Measurements from ENCODE around the gene EFNA2. TPM values are rescaled to one million over a fixed set of nuclear protein-coding genes. Genes with fewer than 3 reads are reported as not detected.

Gene EFNA2
- total RNA-seq (ENCODE audit: unreplicated experiment), result 14.6 TPM
- long read RNA-seq, partial matches to known transcripts, result 0 of 1 reads
- long read RNA-seq, other reads (novel, unspliced or antisense), result 0 of 1 reads

DNA sequence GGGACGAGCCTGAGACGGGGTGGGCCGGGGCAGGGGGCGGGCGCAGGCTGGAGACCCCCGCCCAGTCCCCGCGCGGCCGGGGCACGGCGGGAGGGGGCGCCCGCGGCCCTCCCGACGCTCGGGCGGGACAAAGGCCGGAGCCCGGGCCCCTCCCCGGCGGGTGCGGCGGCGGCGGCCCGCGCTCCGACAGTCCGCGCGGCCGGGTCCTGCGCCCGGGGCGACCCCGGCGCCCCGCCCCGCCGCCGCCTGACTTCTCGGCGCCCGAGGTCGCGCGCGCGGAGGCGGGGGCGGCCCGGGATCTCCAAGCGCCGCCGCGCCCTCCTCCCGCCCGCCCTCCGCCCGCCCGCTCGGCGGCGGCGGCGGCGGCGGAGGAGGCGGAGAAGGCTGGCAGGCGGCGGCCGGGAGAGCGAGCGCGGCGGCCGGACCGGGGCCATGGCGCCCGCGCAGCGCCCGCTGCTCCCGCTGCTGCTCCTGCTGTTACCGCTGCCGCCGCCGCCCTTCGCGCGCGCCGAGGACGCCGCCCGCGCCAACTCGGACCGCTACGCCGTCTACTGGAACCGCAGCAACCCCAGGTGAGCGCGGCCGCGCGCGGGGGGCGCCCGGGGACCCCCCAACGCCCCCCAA lies at the start of gene EFNA2:
Gene EFNA2, plus strand, starts transcription at position 137 of the 624 bp plus-strand sequence. Its CDS starts 296 bp downstream, at position 433.
- H3K4me3 Mint-ChIP-seq (ENCODE audit: unreplicated experiment), result peak within 1 kb of the TSS; percentile 87
- no peak within 1 kb of the TSS for H3K27ac Mint-ChIP-seq (ENCODE audit: unreplicated experiment)
- TF ChIP-seq, protein P1, sequence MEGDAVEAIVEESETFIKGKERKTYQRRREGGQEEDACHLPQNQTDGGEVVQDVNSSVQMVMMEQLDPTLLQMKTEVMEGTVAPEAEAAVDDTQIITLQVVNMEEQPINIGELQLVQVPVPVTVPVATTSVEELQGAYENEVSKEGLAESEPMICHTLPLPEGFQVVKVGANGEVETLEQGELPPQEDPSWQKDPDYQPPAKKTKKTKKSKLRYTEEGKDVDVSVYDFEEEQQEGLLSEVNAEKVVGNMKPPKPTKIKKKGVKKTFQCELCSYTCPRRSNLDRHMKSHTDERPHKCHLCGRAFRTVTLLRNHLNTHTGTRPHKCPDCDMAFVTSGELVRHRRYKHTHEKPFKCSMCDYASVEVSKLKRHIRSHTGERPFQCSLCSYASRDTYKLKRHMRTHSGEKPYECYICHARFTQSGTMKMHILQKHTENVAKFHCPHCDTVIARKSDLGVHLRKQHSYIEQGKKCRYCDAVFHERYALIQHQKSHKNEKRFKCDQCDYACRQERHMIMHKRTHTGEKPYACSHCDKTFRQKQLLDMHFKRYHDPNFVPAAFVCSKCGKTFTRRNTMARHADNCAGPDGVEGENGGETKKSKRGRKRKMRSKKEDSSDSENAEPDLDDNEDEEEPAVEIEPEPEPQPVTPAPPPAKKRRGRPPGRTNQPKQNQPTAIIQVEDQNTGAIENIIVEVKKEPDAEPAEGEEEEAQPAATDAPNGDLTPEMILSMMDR (IDR thresholded peaks at IDR 0.05; ENCODE audit: unreplicated experiment), result no peak
- DNase-seq (ENCODE audit: low spot score), result no peak
- H3K9me3 Mint-ChIP-seq (ENCODE audit: unreplicated experiment), result no peaks in the 10 kb centered on the region
- H3K4me1 Mint-ChIP-seq (ENCODE audit: unreplicated experiment), result no peaks in the 10 kb centered on the region
- H3K27me3 Mint-ChIP-seq (ENCODE audit: unreplicated experiment), result peaks cover 10% of the 10 kb centered on the region
- H3K36me3 Mint-ChIP-seq (ENCODE audit: low read depth, unreplicated experiment), result no peaks in the 10 kb centered on the region

DNA sequence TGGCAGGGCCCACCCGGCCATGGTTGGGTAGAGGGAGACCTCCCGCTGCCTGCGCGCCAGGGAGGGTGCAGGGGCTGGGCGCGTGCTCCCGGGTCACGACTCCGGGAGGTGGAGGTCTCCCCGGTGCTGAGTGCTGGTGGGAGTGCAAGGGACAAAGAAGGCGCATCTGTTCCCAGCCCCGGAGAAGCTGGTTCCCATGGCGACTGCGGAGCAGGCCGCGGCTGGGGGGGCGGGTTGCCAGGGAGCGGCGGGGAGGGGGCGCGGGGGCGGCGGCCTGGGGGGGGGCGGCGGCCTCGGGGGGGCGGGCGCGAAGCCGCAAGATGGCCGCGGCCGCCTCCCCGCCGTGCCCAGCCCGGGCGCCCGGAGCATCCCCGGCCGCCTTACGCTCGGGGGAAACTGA lies 49.1 kb upstream of the EFNA2 start:
- no peak for DNase-seq (ENCODE audit: low spot score)
- no peaks in the 10 kb centered on the region for H3K36me3 Mint-ChIP-seq (ENCODE audit: low read depth, unreplicated experiment)
- H3K4me1 Mint-ChIP-seq (ENCODE audit: unreplicated experiment), result peaks cover 5% of the 10 kb centered on the region
- H3K27me3 Mint-ChIP-seq (ENCODE audit: unreplicated experiment), result peaks cover 14% of the 10 kb centered on the region
- no peaks in the 10 kb centered on the region for H3K9me3 Mint-ChIP-seq (ENCODE audit: unreplicated experiment)
- TF ChIP-seq, protein P1 (IDR thresholded peaks at IDR 0.05; ENCODE audit: unreplicated experiment), result no peak
- H3K4me3 Mint-ChIP-seq (ENCODE audit: unreplicated experiment), result no peak overlapping the region
- H3K27ac Mint-ChIP-seq (ENCODE audit: unreplicated experiment), result no peak overlapping the region

DNA sequence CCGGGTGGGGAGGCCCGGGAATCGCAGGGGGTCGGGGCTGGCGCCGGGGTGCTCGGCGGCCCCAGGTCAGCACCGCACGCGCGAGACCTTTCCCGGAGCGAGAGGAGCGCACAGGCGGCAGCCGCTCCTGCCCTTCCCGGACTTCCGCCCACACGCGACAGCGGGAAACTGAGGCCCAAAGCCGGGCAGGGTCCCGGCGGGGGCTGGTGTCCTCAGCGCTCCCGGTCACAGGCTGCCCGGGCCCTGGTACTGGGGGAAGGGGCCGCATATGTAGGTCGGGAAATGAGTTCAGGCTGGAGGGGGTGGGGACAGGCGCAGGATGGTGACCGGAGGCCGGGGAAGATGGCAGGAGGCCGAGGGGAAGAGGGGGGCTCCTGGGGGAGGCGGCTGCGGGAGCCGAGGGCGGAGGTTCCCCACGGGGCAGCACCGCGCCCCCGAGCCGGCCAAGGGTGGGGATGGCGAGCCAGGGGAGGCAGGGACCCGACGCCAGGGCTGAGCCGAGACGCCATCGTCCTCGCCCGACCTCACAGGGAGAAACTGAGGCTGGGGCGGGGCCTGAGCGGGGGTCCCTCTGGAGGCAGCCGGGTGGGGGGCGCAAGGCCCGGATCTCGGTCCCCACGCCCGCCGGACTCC lies 48.5 kb upstream of the EFNA2 start:
- Mint-ChIP-seq H3K4me1 (ENCODE audit: unreplicated experiment) (peaks cover 5% of the 10 kb centered on the region), H3K4me3 (ENCODE audit: unreplicated experiment) (peak overlapping the region; percentile 62), H3K27ac (ENCODE audit: unreplicated experiment) (no peak overlapping the region), H3K9me3 (ENCODE audit: unreplicated experiment) (no peaks in the 10 kb centered on the region), H3K36me3 (ENCODE audit: low read depth, unreplicated experiment) (no peaks in the 10 kb centered on the region), H3K27me3 (ENCODE audit: unreplicated experiment) (peaks cover 14% of the 10 kb centered on the region)
- TF ChIP-seq, protein P1 (IDR thresholded peaks at IDR 0.05; ENCODE audit: unreplicated experiment), result no peak
- DNase-seq (ENCODE audit: low spot score), result no peak

DNA sequence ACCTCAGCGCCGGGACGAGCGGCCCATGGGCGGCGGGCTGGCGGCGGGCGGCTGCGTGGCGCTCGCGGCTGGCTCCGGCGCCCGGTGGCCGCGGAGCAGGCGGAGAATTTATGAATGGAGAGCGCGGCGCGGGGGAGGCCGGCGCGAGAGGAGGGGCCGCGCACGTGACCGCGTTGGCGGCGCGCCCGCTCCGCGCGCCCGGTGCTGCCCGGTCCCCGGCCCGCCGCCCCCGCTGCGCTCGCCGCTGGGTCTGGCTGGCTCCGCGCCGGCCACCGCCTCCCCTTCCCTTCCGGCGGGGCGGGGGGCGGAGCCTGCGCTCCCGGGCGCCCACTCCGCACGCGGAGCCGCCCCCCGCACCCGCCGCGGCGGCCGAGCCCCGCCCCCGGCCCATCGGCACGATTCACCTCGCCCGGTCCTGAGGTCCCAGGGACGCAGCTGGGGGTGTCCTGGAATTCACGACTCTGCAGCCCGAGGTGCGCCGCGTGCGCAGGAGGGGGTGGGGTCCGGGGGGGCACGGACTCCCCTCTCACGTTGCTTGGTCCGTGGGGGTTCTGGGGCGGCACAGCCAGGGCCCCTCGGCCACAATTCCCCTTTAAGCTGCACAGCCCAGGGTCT lies 47.8 kb upstream of the EFNA2 start, which contains the start of gene CBARP:
Gene CBARP, minus strand, starts transcription at position 252 of the 615 bp plus-strand sequence. CDS start 1,905 bp downstream, outside the sequence.
- peaks cover 5% of the 10 kb centered on the region for H3K4me1 Mint-ChIP-seq (ENCODE audit: unreplicated experiment)
- H3K36me3 Mint-ChIP-seq (ENCODE audit: low read depth, unreplicated experiment), result no peaks in the 10 kb centered on the region
- H3K4me3 Mint-ChIP-seq (ENCODE audit: unreplicated experiment), result peak within 1 kb of the TSS; percentile 89
- TF ChIP-seq, protein P1 (IDR thresholded peaks at IDR 0.05; ENCODE audit: unreplicated experiment), result no peak
- DNase-seq (ENCODE audit: low spot score), result peak; percentile 54
- H3K27ac Mint-ChIP-seq (ENCODE audit: unreplicated experiment), result peak within 1 kb of the TSS; percentile 4
- H3K9me3 Mint-ChIP-seq (ENCODE audit: unreplicated experiment), result no peaks in the 10 kb centered on the region
- H3K27me3 Mint-ChIP-seq (ENCODE audit: unreplicated experiment), result peaks cover 16% of the 10 kb centered on the region

Measured in endothelial cell (in vitro differentiated cells).